Progenitor cell of endocrine pancreas (in vitro differentiated cells): ENCODE measurements around the gene PIGN. TPM values are rescaled to one million over a fixed set of nuclear protein-coding genes. Genes with fewer than 3 reads are reported as not detected.

Source experiments
- DNase-seq: peaks from one replicate; pipeline ENCODE4 v3.0.0; 2021; ENCODE audit warnings: low spot score; ENCODE audit not compliant: unreplicated experiment
- H3K27ac Mint-ChIP-seq: 2 replicates; pipeline ENCODE4 v1.8.0; 2021; ENCODE audit warnings: mild to moderate bottlenecking, moderate library complexity, mixed read lengths
- H3K27me3 Mint-ChIP-seq: 2 replicates; pipeline ENCODE4 v1.8.0; 2021; ENCODE audit warnings: mixed read lengths
- H3K36me3 Mint-ChIP-seq: 2 replicates; pipeline ENCODE4 v1.8.0; 2022; ENCODE audit warnings: mixed read lengths; ENCODE audit not compliant: insufficient read depth
- H3K4me1 Mint-ChIP-seq: 2 replicates; pipeline ENCODE4 v1.8.0; 2021; ENCODE audit warnings: low read depth, mixed read lengths
- H3K4me3 Mint-ChIP-seq: 2 replicates; pipeline ENCODE4 v1.8.0; 2021; ENCODE audit warnings: low read depth, mild to moderate bottlenecking, moderate library complexity, mixed read lengths
- H3K9me3 Mint-ChIP-seq: 2 replicates; pipeline ENCODE4 v1.8.0; 2021; ENCODE audit warnings: low read depth, mixed read lengths
- CTCF ChIP-seq: fragments of 200-600 bp; sonication (generic); IDR thresholded peaks from one replicate; pipeline ENCODE4 v1.5.0; 2021; ENCODE audit warnings: antibody characterized with exemption, mild to moderate bottlenecking; ENCODE audit not compliant: unreplicated experiment
- long read RNA-seq: library from polyadenylated mRNA; unstranded; transcript quantifications from one replicate; pipeline ENCODE4 v2.0.0, GENCODE V29; 2020
- total RNA-seq: library from RNA; stranded (reverse); gene quantifications from 2 replicates; pipeline ENCODE4 v1.2.1, GENCODE V29; 2021

PIGN gene
- total RNA-seq: 34.9 and 35.9 TPM in 2 replicates
- long read RNA-seq, full-length matches to known transcripts: 31 of 71 reads
- long read RNA-seq, partial matches to known transcripts: 23 of 71 reads
- long read RNA-seq, other reads (novel, unspliced or antisense): 17 of 71 reads

DNA sequence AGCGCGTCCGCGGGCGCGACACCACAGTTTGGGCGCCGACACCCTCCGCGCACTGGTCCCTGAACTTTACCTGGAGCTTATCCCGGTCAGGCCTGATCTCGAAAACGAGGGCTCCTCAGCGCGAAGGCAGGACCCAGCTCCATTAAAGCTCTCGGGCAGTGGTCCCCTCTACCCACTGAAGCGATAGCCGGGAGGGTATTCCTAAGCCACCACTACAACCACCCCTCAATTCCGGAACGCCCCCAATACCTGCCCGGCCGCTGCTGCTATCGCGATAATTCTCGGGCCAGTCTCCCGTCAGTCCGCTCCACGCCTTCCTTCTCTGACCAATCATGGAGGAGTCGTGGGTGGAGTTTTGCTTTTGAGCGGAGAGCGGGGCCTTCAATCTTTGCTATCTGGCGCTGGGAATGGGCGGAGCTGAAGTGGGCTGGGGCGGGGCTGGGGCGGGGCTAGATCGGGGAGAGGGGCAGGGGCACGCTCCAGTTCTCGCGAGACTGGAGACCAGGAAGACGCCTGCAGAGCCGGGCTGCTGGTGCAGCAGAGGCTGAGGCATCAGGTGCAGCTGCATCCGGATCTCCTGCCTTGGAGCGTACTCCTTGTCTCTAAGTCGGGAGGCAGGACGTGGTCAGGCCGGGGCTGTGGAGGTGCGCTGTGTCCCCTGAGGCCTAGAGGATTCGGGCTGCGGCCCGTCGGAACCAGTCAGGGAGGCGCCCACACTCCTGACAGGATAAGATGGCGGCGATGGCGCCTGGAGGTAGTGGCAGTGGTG, at the start of gene PIGN, which contains the start of gene RELCH:
PIGN (minus strand) TSS at position 283 of the 769 bp plus-strand sequence. CDS start 25,703 bp downstream, outside the sequence.
RELCH (plus strand) TSS at position 482 of the 769 bp plus-strand sequence; CDS start at position 733, 251 bp downstream.
- DNase-seq: peak; percentile 93
- H3K27ac Mint-ChIP-seq: peak within 1 kb of the TSS; percentile 100
- H3K36me3 Mint-ChIP-seq: peaks cover 7% of the 10 kb centered on the region
- no peak for TF ChIP-seq CTCF
- H3K9me3 Mint-ChIP-seq: peaks cover under 1% of the 10 kb centered on the region
- peak within 1 kb of the TSS; percentile 100 for H3K4me3 Mint-ChIP-seq
- H3K27me3 Mint-ChIP-seq: no peaks in the 10 kb centered on the region
- peaks cover 27% of the 10 kb centered on the region for H3K4me1 Mint-ChIP-seq

- Mint-ChIP-seq H3K27me3 (no peaks in the 10 kb centered on the region), H3K4me1 (no peaks in the 10 kb centered on the region), H3K36me3 (peaks cover 30% of the 10 kb centered on the region), H3K4me3 (no peak overlapping the region), H3K9me3 (peaks cover 12% of the 10 kb centered on the region), H3K27ac (no peak overlapping the region)
- no peak for TF ChIP-seq CTCF
- DNase-seq: no peak
Measured at GRCh38 chr18:62236252-62236651, 49.4 kb upstream of the PIGN start.

- Mint-ChIP-seq H3K27me3 (no peaks in the 10 kb centered on the region), H3K9me3 (peaks cover 18% of the 10 kb centered on the region), H3K4me1 (no peaks in the 10 kb centered on the region), H3K4me3 (no peak overlapping the region), H3K27ac (no peak overlapping the region), H3K36me3 (peaks cover 52% of the 10 kb centered on the region)
- TF ChIP-seq CTCF: no peak
- DNase-seq: no peak
Measured at GRCh38 chr18:62226047-62226446, 39.2 kb upstream of the PIGN start.

GRCh38 chr18:62224229-62224628, 37.4 kb upstream of the PIGN start:
- no peak overlapping the region for H3K4me3 Mint-ChIP-seq
- H3K4me1 Mint-ChIP-seq: no peaks in the 10 kb centered on the region
- H3K9me3 Mint-ChIP-seq: peaks cover 18% of the 10 kb centered on the region
- peaks cover 49% of the 10 kb centered on the region for H3K36me3 Mint-ChIP-seq
- no peak for TF ChIP-seq CTCF
- DNase-seq: no peak
- H3K27me3 Mint-ChIP-seq: no peaks in the 10 kb centered on the region
- H3K27ac Mint-ChIP-seq: no peak overlapping the region

GRCh38 chr18:62214790-62215189, 27.9 kb upstream of the PIGN start:
- H3K4me1 Mint-ChIP-seq: peaks cover 3% of the 10 kb centered on the region
- no peak for TF ChIP-seq CTCF

More at GRCh38 chr18:62214790-62215189, 27.9 kb upstream of the PIGN start:
- Mint-ChIP-seq H3K36me3 (peaks cover 20% of the 10 kb centered on the region), H3K9me3 (peaks cover 5% of the 10 kb centered on the region), H3K27ac (no peak overlapping the region), H3K27me3 (no peaks in the 10 kb centered on the region), H3K4me3 (no peak overlapping the region)
- no peak for DNase-seq
